Endothelial cell of hepatic sinusoid (primary cell): ENCODE results near the gene CAVIN2.

Source experiments
- in situ Hi-C: cut with HindIII; loops from 2 replicates; pipeline ENCODE4 v1.10.0; 2017; ENCODE audit warnings: low sequenced_read_pairs

Gene CAVIN2

DNA sequence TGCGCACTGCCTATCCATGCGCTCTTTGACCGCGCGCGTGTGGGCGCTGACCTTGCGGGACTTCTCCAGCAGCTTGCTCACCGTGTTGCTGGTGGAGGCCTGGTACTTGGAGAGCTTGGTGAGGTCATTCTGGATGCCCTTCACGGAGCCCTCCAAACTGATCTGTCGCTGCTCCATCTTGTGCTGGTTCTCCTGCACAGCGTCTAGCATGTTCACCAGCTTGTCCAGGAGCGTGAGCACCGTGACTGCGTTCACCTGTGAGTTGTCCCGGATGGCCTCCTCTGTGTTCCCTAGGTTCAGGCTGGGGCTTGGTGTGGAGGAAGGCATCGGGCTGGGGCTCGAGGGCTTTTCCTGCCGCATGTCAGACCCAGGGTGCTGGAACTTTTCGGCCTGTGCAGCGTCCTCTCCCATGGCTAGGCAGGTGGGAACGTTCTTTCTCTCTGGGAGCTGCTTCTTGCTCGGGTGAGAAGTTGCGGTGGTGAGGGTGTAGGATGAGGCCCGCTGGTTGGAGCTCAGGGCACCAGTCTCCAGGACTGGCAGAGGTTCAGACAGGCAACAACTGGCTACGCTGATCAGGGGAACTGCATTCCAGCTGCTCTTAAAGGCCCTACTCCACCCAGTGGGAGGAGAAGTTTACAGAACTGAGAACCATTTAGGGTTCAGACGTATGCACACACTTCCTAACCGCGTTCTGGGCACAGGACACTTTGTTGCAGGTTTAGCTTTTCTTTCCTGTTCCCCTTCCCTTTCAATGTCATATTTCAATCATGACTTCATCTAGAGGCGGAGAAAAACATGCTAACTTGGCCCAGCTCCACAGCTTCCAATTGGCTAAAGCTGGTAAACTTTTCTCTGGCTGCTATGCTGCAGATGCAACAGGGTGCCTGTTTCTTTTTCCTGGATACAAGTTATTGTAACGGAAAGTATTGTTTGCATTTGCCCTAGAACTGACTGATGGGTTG lies at the start of gene CAVIN2:
Gene CAVIN2 (minus strand): TSS at position 574 of the 962 bp plus-strand sequence. CDS start 163 bp downstream, at position 411.
- in situ Hi-C loops = no loop called here

- in situ Hi-C loops = no loop called here
Measured at GRCh38 chr2:191895743-191896142, 48.9 kb upstream of the CAVIN2 start.

GRCh38 chr2:191895195-191895594 lies 48.3 kb upstream of the CAVIN2 start:
- in situ Hi-C loops = no loop called here

GRCh38 chr2:191894681-191895147 lies 47.8 kb upstream of the CAVIN2 start:
- in situ Hi-C loops = no loop called here

DNA sequence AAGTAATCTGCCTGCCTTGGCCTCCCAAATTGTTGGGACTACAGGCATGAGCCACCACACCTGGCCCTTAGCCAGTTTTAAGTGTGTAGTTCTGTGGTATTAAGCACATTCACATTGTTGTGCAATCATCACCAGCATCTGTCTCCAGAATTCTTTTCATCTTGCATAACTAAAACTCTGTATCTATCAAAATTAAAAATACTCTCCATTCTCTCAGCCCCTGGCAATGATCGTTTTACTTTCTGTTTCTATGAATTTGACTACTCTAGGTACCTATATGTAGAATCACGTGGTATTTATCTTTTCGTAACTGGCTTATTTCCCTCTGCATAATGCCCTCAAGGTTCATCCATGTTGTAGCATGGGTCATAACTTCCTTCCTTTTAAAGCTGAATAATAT lies 45.5 kb upstream of the CAVIN2 start:
- in situ Hi-C loops = no loop called here

GRCh38 chr2:191891656-191892055 lies 44.8 kb upstream of the CAVIN2 start:
- in situ Hi-C loops = no loop called here

DNA sequence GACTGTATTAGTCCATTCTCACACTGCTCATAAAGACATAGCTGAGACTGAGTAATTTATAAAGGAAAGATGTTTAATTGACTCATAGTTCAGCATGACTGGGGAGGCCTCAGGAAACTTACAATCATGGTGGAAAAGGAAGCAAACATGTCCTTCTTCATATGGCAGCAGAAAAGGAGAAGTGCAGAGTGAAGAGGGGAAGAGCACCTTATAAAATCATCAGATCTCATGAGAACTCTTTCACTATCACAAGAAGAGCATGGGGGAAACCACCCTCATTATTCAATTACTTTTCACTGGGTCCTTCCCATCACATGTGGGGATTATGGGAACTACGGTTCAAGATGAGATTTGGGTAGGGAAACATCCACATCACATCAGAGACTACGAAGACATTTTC lies 43.0 kb upstream of the CAVIN2 start:
- in situ Hi-C loops = no loop called here

GRCh38 chr2:191888400-191889166 lies 41.7 kb upstream of the CAVIN2 start:
- in situ Hi-C loops = no loop called here

- in situ Hi-C loops = no loop called here
Measured at GRCh38 chr2:191885650-191886049, 38.8 kb upstream of the CAVIN2 start.

DNA sequence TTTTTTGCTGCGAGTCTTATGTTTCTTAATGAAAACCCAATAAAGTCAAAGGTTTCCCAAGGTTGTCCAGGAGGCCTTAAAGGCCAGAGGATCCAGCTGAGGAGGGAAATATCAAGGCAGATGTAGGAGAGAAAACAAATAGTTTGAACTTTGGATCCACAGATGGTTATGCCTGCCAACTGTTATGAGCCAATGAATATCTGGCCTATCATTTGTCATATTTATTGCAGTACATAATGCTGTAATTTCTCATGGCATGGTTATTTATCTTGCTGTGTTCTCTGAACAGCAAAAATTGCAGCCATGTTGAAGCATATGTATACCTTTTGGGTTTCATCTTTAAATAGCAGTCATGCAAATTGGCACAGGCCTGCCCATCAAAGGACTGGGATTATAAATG lies 38.2 kb upstream of the CAVIN2 start:
- in situ Hi-C loops = no loop called here

GRCh38 chr2:191881982-191882816 lies 35.3 kb upstream of the CAVIN2 start:
- in situ Hi-C loops = no loop called here

- in situ Hi-C loops = no loop called here
Measured at GRCh38 chr2:191878548-191879279, 31.8 kb upstream of the CAVIN2 start.

GRCh38 chr2:191877875-191878274 lies 31.0 kb upstream of the CAVIN2 start:
- in situ Hi-C loops = no loop called here

- in situ Hi-C loops = no loop called here
Measured at GRCh38 chr2:191875859-191876258, 29.0 kb upstream of the CAVIN2 start.

- in situ Hi-C loops = loop anchor here (5.0 kb wide), 1 partner anchor 102 kb away; no protein-coding TSS in a partner anchor
Measured at GRCh38 chr2:191870744-191871143, 23.9 kb upstream of the CAVIN2 start.

- in situ Hi-C loops = loop anchor here (5.0 kb wide), 1 partner anchor 103 kb away; no protein-coding TSS in a partner anchor
Measured at GRCh38 chr2:191869781-191870180, 22.9 kb upstream of the CAVIN2 start.

- in situ Hi-C loops = no loop called here
Measured at GRCh38 chr2:191869178-191869577, 22.3 kb upstream of the CAVIN2 start.

DNA sequence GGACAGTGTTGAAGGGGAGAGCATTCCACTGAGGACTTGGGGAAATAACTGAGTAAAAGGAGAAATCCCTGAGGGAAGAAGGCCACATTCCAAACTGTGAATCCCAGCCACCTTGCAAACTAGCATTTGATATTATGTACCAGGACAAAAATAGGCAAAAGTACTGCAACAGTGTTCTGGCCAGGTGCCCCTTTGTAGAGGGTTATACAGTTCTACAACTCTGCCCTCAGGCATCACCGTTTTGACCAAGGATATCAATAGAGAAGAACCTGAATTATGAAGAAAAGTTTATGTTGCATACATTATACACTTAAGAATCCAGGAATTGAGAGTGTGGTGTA lies 20.6 kb upstream of the CAVIN2 start:
- in situ Hi-C loops = no loop called here

- in situ Hi-C loops = no loop called here
Measured at GRCh38 chr2:191866675-191867506, 20.0 kb upstream of the CAVIN2 start.
